Upper lobe of left lung (tissue), 4 donors: Measurements from ENCODE around the gene RCN2.

Source experiments
- CTCF ChIP-seq, 6 experiments: fragments of 450-650 bp in 4 of 6; fragments of 200-600 bp in 2 of 6; sonication (generic) in 2 of 6; IDR thresholded peaks; one replicate each; pipeline ENCODE4 v1.5.1; 2016 to 2019; ENCODE audit warnings: antibody characterized with exemption in 6 of 6
- EP300 ChIP-seq, 4 donors: sonication (generic); formaldehyde crosslinking; IDR thresholded peaks; one replicate each; pipeline ENCODE4 v1.5.1; 2017; ENCODE audit warnings: antibody characterized with exemption in 4 of 4, control low read depth in 2 of 4
- POLR2A ChIP-seq, 4 donors: fragments of 450-650 bp; IDR thresholded peaks; one replicate each; pipeline ENCODE4 v1.5.1; 2016 to 2017; ENCODE audit warnings: antibody characterized with exemption in 4 of 4, mild to moderate bottlenecking in 2 of 4
- POLR2AphosphoS5 ChIP-seq, 2 donors: sonication (generic); formaldehyde crosslinking; IDR thresholded peaks; one replicate each; pipeline ENCODE4 v1.5.1; 2017; ENCODE audit warnings: antibody characterized with exemption in 2 of 2

- TF ChIP-seq POLR2A (IDR thresholded peaks at IDR 0.05): no peak
- TF ChIP-seq CTCF (IDR thresholded peaks at IDR 0.05): no peak
- no peak for TF ChIP-seq EP300 (IDR thresholded peaks at IDR 0.05)
- no peak for TF ChIP-seq POLR2AphosphoS5 (IDR thresholded peaks at IDR 0.05)
Observed at GRCh38 chr15:76994496-76994895, 62.9 kb downstream of the RCN2 start.
